GM18907 (cell line): ENCODE results near the gene EVX1.

Experiments
- ATAC-seq: cut with Tn5 transposase; IDR thresholded peaks from one replicate; pipeline ENCODE4 v1.9.1; 2021; ENCODE audit warnings: mild to moderate bottlenecking, moderate library complexity; ENCODE audit not compliant: unreplicated experiment

Gene EVX1

DNA sequence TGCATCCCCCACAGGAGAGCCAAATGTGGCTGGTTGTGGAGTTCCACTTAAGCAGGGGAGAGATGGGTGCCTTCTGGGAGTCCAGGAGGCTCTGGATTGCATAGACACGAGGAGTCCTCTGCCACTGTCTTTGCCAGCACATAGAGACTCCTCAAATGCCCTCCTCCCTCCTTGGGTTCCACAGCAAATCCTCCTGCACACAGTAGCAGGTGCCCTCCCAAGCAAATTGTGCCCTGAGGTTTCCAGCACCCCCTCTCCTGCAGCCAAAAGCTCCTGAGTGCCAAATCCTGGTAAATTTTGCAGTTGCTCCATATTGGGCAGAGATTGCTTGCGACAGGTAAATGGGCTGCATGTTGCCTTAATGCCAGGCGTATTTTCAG, 5.8 kb downstream of the EVX1 start:
- ATAC-seq, result no peak

- no peak for ATAC-seq
Measured at GRCh38 chr7:27248911-27249723, 6.5 kb downstream of the EVX1 start.

DNA sequence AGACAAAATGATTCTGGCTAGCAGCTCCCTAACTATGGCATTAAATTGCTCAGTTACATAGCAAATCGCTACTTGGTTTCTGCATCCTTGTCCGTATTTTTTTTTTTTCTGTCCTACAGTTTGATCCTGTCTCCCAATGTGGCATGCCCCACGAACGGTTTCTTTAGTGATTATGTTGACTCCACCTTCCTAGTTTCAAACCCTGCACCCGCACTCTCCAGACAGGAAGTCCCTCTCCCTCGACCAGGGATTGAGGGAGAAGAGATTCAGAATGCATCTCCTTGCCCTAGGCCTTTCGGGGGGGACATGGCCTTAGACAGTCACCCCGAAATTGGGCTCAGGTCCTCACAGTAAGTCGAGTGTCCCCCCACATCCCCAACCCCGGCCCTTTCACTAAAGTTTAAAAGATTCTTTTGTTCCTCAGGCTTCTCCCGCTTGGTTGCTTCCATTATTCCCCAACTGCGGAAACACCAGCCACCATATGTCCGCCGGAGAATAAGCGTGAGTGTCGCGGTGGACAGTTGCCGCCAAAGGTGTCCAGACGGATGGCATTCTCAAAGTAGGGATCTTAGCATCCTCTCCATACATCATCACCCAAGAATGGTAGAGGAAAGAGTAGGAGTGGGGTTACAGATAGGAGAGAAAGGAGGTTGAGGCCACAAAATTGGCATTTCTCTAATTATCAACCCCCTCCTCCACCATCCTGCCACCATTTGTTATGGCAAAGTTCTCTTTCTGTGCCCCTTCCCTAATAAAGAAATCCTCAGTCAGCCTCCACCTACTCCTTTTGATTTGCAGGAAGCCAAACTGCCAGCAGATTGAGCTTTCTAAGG, 7.3 kb downstream of the EVX1 start:
- ATAC-seq, result no peak

GRCh38 chr7:27250557-27251070, 8.0 kb downstream of the EVX1 start:
- no peak for ATAC-seq

- no peak for ATAC-seq
Measured at GRCh38 chr7:27251136-27251651, 8.6 kb downstream of the EVX1 start.

DNA sequence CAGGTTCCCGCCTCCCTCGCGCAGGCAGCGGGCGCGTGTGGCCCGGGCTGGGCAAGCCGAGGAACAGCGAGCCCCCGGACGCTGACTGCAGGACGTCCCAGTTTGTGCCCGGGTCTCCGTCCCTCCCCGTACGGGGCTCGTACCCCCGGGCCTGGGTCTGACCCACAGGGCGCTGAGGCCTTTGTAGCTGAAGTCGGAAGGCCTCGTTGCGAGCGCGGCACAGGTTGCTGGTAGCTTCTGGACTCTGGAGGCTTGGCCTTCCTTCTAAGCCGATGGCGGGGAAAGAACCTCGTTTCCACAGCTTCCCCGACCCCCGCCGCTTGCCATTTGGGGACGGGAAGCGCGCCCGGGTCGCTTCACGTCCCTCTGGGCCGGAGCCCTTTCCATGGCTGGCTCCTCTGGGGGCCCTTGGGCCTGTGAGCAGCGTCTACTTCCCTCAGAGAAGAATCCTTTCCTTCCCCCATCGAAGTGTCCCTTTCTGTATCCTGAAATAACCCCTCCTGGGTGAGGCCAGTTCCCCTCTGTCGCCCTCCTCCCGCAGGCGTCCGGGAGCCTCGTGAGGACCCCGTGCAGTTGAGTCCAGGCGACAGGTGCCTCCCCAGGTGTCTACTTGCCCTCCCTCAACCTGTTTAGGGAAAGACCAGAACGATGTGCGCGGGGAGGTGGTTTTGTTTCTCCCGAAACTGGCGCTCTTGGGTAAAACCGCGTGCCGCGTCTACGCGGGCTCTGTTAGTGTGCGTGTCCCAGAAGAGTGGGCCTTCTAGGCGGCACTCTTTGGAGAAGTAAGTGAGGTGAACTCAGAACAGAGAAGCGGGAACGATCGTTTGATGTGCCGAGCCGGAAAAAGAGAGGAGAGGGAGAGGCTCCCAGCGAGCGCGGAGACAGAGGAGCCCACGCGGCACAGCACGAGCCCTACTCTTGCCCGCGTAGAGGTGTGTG, 9.3 kb downstream of the EVX1 start:
- ATAC-seq, result no peak

- no peak for ATAC-seq
Measured at GRCh38 chr7:27254625-27255024, 12.0 kb downstream of the EVX1 start.

GRCh38 chr7:27260211-27260610, 17.6 kb downstream of the EVX1 start:
- ATAC-seq, result no peak

GRCh38 chr7:27262121-27262520, 19.5 kb downstream of the EVX1 start:
- no peak for ATAC-seq

GRCh38 chr7:27263781-27264180, 21.2 kb downstream of the EVX1 start:
- ATAC-seq, result no peak

DNA sequence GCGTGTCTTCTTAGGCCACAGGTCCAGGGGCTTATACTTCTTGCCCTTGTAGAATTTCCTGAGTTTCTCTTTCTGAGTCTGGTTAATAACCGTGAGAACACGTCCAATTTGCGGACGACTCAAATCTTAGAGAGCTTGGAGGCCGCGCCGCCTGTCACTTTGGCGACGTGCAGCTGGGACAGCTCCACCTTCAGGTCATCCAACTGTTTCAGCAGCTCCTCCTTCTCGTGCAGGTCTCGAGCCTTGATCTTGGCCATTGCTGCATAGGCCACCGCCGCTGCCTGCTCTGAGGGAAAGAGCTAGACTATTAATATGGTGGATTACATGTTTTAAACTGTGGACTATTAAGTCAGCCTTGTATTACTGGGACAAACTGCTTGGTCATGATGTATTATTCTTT, 26.9 kb downstream of the EVX1 start:
- ATAC-seq, result no peak

DNA sequence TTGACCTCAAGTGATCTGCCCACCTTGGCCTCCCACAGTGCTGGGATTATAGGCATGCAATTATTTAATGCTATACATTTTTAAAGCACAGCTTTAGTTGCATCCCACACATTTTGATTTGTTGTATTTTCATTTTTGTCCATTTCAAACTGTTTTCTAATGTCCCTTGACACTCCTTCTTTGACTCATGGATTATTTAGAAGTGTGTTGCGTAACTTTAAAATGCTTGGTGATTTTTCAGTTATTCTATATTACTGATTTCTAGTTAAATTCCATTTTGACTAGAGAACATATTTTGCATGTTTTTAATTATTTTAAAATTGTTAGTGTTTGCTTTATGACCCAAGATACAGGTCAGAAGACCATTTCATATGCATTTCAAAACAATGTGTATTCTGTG, 28.8 kb downstream of the EVX1 start:
- no peak for ATAC-seq

GRCh38 chr7:27277628-27278027, 35.0 kb downstream of the EVX1 start:
- no peak for ATAC-seq

DNA sequence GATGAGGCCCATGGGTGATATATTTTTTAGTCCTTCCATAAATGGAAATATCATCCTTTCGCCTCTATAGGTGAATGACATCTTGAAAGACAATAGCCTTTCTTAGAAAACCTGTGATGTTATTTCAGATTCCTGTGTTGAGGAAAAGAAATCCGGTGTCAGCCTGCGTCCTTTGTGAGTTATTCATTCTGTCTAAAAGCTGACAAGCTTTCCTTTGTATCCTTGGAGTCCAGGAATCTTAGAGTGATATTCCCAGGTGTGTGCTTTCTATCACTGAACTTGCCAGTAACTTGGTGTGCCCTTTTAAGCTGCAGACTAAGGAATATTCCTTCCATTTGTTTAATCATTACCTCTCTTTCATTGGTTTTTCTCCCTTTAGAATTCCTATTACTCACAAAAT, 41.0 kb downstream of the EVX1 start:
- ATAC-seq, result no peak

- ATAC-seq, result no peak
Measured at GRCh38 chr7:27295236-27295635, 52.6 kb downstream of the EVX1 start.

GRCh38 chr7:27297356-27297755, 54.8 kb downstream of the EVX1 start:
- no peak for ATAC-seq
